ENCODE results near the gene ANAPC5.
"Not testable (repeated sequence)": the region's sequence is repeated elsewhere in the genome, so short reads cannot be mapped to it uniquely, and the experiment has no call there.

Gene ANAPC5

GRCh38 chr12:121283841-121284240, 68.4 kb downstream of the ANAPC5 start:
- no peak for DNase-seq (ENCODE audit: low spot score)

GRCh38 chr12:121283388-121283787, 68.8 kb downstream of the ANAPC5 start:
- DNase-seq (ENCODE audit: low spot score): no peak

- not testable (repeated sequence) for DNase-seq (ENCODE audit: low spot score)
Observed at GRCh38 chr12:121282910-121283309, 69.3 kb downstream of the ANAPC5 start.

- no peak for DNase-seq (ENCODE audit: low spot score)
Observed at GRCh38 chr12:121282072-121282742, 70.0 kb downstream of the ANAPC5 start.

GRCh38 chr12:121281116-121281515, 71.1 kb downstream of the ANAPC5 start:
- DNase-seq (ENCODE audit: low spot score): not testable (repeated sequence)

- not testable (repeated sequence) for DNase-seq (ENCODE audit: low spot score)
Observed at GRCh38 chr12:121280531-121280930, 71.7 kb downstream of the ANAPC5 start.

DNA sequence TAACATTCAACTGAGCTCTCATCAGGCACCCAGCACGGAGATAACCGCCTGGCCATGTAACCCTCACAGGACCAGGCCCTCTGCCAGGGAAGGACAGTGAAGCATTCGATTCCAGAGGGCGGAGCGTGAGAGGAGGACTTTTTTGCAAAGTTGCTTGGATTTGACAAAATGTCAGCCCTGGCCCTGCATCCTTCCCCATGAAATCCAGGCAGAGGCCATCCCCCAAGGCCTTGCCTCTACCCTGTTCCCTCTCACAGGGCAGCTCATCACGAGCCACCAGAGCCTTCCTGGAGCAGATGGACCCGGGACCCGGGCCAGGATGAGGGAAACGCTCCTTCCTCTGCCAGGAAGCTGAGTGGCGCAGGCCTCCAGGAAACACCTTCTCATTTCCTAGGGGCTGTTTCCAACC, 72.7 kb downstream of the ANAPC5 start:
- DNase-seq (ENCODE audit: low spot score): no peak

- DNase-seq (ENCODE audit: low spot score): no peak
Observed at GRCh38 chr12:121279071-121279375, 73.2 kb downstream of the ANAPC5 start.

DNA sequence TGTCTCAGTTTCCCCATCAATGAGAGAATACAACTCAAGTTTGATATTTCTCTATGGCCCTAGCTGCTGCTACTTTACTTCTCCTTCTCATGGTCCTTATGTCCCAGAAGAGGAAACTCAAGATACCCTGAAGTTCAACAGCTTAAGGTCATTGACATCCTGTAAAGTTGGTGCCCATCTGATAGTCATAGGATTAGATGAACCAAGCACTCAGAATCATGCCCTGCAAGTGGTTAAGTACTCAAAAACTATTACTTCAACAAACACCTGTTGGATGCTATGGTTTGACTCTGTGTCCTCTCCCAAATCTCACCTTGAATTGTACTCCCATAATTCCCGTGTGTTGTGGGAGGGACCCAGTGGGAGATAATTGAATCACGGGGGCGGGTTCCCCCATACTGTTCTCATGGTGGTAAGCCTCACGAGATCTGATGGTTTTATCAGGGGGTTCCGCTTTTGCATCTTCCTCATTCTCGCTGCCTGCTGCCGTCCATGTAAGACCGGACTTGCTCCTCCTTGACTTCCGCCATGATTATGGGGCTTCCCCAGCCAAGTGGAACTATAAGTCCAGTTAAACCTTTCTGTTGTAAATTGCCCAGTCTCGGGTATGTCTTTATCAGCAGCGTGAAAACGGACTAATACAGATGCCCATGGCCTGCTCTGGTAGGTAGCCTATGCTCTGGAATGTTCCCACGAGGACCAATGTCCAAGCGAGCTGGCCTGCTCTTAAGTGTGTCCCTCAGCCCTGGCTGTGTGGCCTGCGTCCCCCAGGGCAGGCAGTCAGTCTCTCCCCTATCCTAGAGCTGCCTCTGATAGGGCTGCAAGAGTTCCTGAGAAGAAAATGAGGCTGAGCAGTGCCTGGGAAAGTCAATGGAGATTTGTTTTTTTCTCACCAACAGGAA, 73.8 kb downstream of the ANAPC5 start:
- no peak for DNase-seq (ENCODE audit: low spot score)

DNA sequence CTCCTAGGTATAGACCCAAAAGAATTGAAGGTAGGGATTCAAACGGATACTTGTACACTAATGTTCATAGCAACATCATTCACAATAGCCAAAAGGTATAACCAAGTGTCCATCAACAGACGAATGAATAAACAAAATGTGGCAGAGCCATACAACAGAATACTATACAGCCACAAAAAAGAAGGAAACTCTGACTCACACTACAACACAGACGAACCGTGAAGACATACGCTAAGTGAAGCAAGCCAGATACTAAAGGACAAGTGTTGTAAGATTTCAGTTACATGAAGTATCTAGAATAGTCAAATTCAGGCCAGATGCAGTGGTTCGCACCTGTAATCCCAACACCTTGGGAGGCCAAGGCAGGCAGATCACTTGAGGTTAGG, 74.8 kb downstream of the ANAPC5 start:
- DNase-seq (ENCODE audit: low spot score): no peak

DNA sequence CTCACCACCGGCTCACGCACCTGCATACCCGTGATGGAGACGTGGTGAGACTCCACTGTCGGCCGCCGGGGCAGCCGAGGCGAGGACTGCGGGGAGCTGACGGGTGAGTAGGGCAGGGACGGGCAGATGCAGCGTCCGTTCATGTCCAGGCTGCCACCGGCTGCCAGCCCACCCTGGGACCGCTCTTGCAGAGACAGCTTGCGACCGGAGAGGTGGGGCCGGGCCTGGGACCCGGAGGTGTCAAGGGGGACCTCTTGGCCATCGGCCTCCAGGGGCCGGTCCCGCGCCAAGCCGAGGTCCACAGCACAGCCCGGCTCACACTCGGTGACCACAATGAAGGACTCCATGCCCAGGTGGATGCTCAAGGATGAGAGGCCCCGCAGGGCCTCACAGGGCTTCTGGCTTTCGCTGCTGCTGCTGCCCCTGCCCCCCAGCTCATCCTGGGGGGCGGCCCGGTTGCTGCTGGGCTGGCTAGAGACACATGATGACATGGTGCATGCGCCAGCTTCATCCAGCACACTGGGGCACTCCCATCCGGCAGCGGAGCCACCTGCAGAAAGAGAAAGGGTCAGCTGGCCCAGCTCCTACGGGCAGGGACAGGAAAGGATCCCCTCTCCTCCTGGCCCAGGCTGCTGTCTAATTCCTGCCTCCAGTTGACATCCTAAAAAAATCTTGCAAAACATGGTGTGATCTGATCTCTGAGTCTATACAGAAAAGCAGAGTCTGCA, 78.0 kb downstream of the ANAPC5 start:
- no peak for DNase-seq (ENCODE audit: low spot score)

GRCh38 chr12:121273364-121273896, 78.8 kb downstream of the ANAPC5 start:
- no peak for DNase-seq (ENCODE audit: low spot score)

DNA sequence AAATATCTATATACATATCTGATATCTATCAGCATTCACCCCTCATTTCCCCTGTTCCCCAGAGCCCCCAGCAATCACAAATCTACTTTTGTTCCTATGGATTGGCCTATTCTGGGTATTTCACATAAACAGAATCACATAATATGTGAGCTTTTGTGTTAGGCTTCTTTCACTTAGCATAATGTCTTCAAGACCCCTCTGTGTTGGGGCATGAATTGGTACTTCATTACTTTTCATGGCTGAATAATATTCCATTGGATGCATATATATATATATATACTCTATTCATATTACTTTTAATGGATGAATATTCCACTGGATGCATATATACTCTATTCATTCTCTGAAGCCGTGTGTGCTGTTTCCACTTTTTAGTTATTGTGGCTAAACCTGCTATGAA, 84.4 kb downstream of the ANAPC5 start:
- DNase-seq (ENCODE audit: low spot score): no peak

- DNase-seq (ENCODE audit: low spot score): no peak
Observed at GRCh38 chr12:121264951-121265515, 87.2 kb downstream of the ANAPC5 start.

- no peak for DNase-seq (ENCODE audit: low spot score)
Observed at GRCh38 chr12:121264135-121264534, 88.1 kb downstream of the ANAPC5 start.

DNA sequence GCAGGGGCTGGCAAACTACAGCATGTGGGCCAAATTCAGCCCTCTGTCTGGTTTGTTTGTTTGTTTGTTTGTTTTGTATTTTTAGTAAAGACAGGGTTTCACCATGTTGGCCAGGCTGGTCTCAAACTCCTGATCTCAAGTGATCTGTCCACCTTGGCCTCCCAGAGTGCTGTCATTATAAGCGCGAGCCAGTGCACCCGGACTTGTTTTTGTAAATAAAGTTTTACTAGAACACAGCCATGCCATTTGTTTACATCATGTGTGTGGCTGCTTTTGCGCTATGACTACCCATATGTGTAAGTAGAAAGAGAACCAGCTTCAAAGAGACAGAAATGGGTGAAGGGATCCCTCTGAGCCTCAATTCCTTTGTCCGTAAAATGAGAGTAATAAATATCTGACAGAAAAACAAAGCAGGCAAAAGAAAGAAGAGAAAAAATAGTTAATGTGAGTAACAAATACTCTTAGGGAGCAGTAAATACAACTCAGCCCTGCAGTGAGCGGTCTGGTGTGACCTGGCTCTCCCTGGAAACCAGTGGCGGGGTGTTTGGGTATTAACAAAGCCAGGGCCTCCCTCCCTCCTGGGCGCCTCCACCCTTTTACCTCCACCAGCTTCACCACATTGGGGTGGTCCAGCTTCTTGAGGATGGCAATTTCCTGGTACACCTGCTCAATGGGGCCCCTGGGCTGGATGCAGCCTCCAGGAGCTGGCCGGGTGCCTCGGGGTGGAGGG, 88.8 kb downstream of the ANAPC5 start:
- no peak for DNase-seq (ENCODE audit: low spot score)

DNA sequence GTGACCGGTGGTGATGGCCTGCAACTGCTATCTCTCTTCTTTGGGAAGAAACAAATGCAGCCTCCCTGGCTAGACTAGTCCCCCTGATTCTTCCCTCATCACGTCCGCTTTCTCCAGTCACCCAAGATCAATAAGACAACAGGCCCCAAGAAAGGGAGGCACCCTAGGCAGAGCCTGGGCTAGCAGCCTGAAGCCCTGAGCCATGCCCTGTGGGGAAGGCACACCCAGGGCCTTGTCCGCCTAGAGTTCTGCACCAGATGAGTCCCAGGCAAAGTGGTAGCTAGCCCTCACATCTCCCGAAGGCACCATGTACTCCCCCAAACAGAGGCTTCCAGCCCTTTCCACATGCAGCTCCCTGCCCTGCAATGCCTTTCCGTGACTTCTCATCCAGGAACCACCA, 90.8 kb downstream of the ANAPC5 start:
- DNase-seq (ENCODE audit: low spot score): no peak

- DNase-seq (ENCODE audit: low spot score): no peak
Observed at GRCh38 chr12:121260091-121260490, 92.1 kb downstream of the ANAPC5 start.

- no peak for DNase-seq (ENCODE audit: low spot score)
Observed at GRCh38 chr12:121259074-121259473, 93.1 kb downstream of the ANAPC5 start.

Data from CD4-positive, alpha-beta T cell treated with Interleukin-2 at 100 ng/mL for 4 hours (primary cell).